K562 (cell line): Measurements from ENCODE around the gene MACF1. TPM values are rescaled to one million over a fixed set of nuclear protein-coding genes. Genes with fewer than 3 reads are reported as not detected.

Experiments used
- ATAC-seq: fragments of 200-7000 bp; cut with Tn5 transposase; 3 replicates; pipeline ENCODE4 v1.9.1; 2020; ENCODE audit warnings: moderate library complexity
- Bru-seq: library from RNA; stranded (reverse); fragments of 400-500 nt; gene quantifications from one replicate; lab custom pipeline; 2021; lab: Mats Ljungman, UMichigan
- BruChase-seq, 2 experiments: library from RNA; stranded (reverse); fragments of 400-500 nt; gene quantifications; one replicate each; lab custom pipeline; 2021; lab: Mats Ljungman, UMichigan
- BruUV-seq: library from RNA; stranded (reverse); fragments of 400-500 nt; replicated peaks from 2 replicates; lab custom pipeline; 2021; lab: Mats Ljungman, UMichigan
- CTCF ChIA-PET: fragments of 300-600 bp; formaldehyde crosslinking; extraction: SDS; loops from one replicate; lab custom pipeline; 2021; ENCODE audit warnings: low intra/inter-chr PET ratio; lab: Yijun Ruan, JAX
- POLR2A ChIA-PET: fragments of 300-600, 350-650 bp; sonication (Branson Sonifier 250); formaldehyde crosslinking; extraction: SDS; loops from one replicate; lab custom pipeline; 2021; ENCODE audit warnings: antibody characterized with exemption, inconsistent platforms; lab: Yijun Ruan, JAX
- DNase-seq, 4 experiments: peaks; one replicate each; pipeline versions ENCODE4 v3.0.0 to v3.0.0-alpha.2; 2011 to 2018; ENCODE audit warnings: low spot score in 3 of 4, mixed read lengths in 3 of 4; ENCODE audit errors: extremely low read depth in 1 of 4
- FAIRE-seq: peaks from 2 replicates; lab custom pipeline; 2011; peaks lifted over from hg19 to GRCh38; lab: Jason Lieb, UNC
- H2AFZ ChIP-seq: 2 replicates; pipeline ENCODE4 v1.6.0; 2011; ENCODE audit warnings: low read depth, low read length, control low read depth, inconsistent platforms
- H3K27ac ChIP-seq: fragments of 200-600 bp; 3 replicates; pipeline ENCODE4 v1.8.0; 2011; ENCODE audit warnings: low read depth, mild to moderate bottlenecking, control low read depth, inconsistent platforms, low read length, moderate library complexity, mixed read lengths; ENCODE audit errors: extremely low read depth
- H3K27me3 ChIP-seq, 2 experiments: fragments of 300-600 bp in 1 of 2; 2 replicates in 1 of 2; 3 replicates in 1 of 2; pipeline versions ENCODE4 v1.6.0 to v1.8.0; 2011; ENCODE audit warnings: inconsistent platforms in 2 of 2, low read length in 2 of 2, mild to moderate bottlenecking in 1 of 2, mixed read lengths in 1 of 2, moderate library complexity in 1 of 2; ENCODE audit not compliant: control insufficient read depth in 2 of 2, insufficient read depth in 2 of 2
- H3K36me3 ChIP-seq: fragments of 300-600 bp; 3 replicates; pipeline ENCODE4 v1.8.0; 2011; ENCODE audit warnings: mild to moderate bottlenecking, low read length, inconsistent platforms; ENCODE audit not compliant: control insufficient read depth, insufficient read depth
- H3K4me1 ChIP-seq, 2 experiments: fragments of 200-600 bp in 1 of 2; replicated peaks in 1 of 2; 2 replicates in 1 of 2; 3 replicates in 1 of 2; pipeline versions ENCODE4 v1.5.1 to v1.8.0; 2011; ENCODE audit warnings: inconsistent platforms in 2 of 2, low read length in 2 of 2, mild to moderate bottlenecking in 1 of 2, mixed read lengths in 1 of 2, moderate library complexity in 1 of 2; ENCODE audit not compliant: control insufficient read depth in 2 of 2, insufficient read depth in 2 of 2
- H3K4me2 ChIP-seq: 2 replicates; pipeline ENCODE4 v1.6.1; 2011; ENCODE audit warnings: low read length, control low read depth, inconsistent platforms, mixed read lengths; ENCODE audit not compliant: insufficient read depth
- H3K4me3 ChIP-seq: fragments of 200-600 bp; sonication (generic), shearing (Covaris generic); 2 replicates; pipeline ENCODE4 v1.5.1; 2016; ENCODE audit warnings: control low read depth, inconsistent platforms
- H3K79me2 ChIP-seq: fragments of 200-600 bp; 3 replicates; pipeline ENCODE4 v1.8.0; 2011; ENCODE audit warnings: low read length, inconsistent platforms; ENCODE audit not compliant: control insufficient read depth, insufficient read depth
- H3K9ac ChIP-seq, 2 experiments: 2 replicates each; pipeline versions ENCODE4 v1.6.0 to v1.6.1; 2011; ENCODE audit warnings: low read depth in 2 of 2, low read length in 2 of 2, control low read depth in 1 of 2, inconsistent platforms in 1 of 2, mild to moderate bottlenecking in 1 of 2, mixed read lengths in 1 of 2; ENCODE audit not compliant: insufficient read depth in 1 of 2
- H3K9me1 ChIP-seq: one replicate; pipeline ENCODE4 v1.6.0; 2011; ENCODE audit warnings: inconsistent platforms, mild to moderate bottlenecking, low read length, moderate library complexity; ENCODE audit not compliant: control insufficient read depth, insufficient read depth
- H3K9me3 ChIP-seq: replicated peaks from 2 replicates; pipeline ENCODE4 v1.5.1; 2011; ENCODE audit warnings: low read depth, low read length, inconsistent platforms; ENCODE audit not compliant: control insufficient read depth, insufficient read depth
- H4K20me1 ChIP-seq: replicated peaks from 2 replicates; pipeline ENCODE4 v1.6.1; 2011; ENCODE audit warnings: low read length, inconsistent platforms, mixed read lengths; ENCODE audit not compliant: control insufficient read depth, insufficient read depth
- CBX3 ChIP-seq, 2 experiments: IDR thresholded peaks; 1 replicate in 1 of 2; 2 replicates in 1 of 2; pipeline ENCODE4 v1.6.1; 2012; ENCODE audit warnings: inconsistent platforms in 2 of 2, low read length in 2 of 2, borderline replicate concordance in 1 of 2, control low read depth in 1 of 2
- CREM ChIP-seq: IDR thresholded peaks from 2 replicates; pipeline ENCODE4 v1.6.1; 2014; ENCODE audit warnings: antibody characterized with exemption, low read depth
- ILF3 ChIP-seq: fragments of 450-650 bp; IDR thresholded peaks from 2 replicates; pipeline ENCODE4 v1.6.1; 2018; ENCODE audit warnings: antibody characterized with exemption, mild to moderate bottlenecking, moderate library complexity, borderline replicate concordance
- MAFF ChIP-seq: IDR thresholded peaks from 2 replicates; pipeline ENCODE4 v1.6.1; 2012; ENCODE audit warnings: low read length, improper control_type of control experiment
- MTA3 ChIP-seq: fragments of 450-650 bp; formaldehyde crosslinking; IDR thresholded peaks from 2 replicates; pipeline ENCODE4 v1.6.1; 2017; ENCODE audit warnings: mild to moderate bottlenecking, borderline replicate concordance
- RB1 ChIP-seq: fragments of 450-650 bp; IDR thresholded peaks from 2 replicates; pipeline ENCODE4 v1.6.1; 2017; ENCODE audit warnings: low read depth, mild to moderate bottlenecking
- SMARCB1 ChIP-seq: IDR thresholded peaks from 2 replicates; pipeline ENCODE4 v1.6.1; 2011; ENCODE audit warnings: improper control_type of control experiment, low read depth; ENCODE audit not compliant: insufficient read length
- TAF1 ChIP-seq: IDR thresholded peaks from 2 replicates; pipeline ENCODE4 v1.6.1; 2011; ENCODE audit warnings: mild to moderate bottlenecking, low read length, moderate library complexity; ENCODE audit not compliant: insufficient read depth, control insufficient read depth, severe bottlenecking; ENCODE audit errors: extremely low read depth
- TRIM24 ChIP-seq, 2 experiments: fragments of 450-650 bp; IDR thresholded peaks; 2 replicates each; pipeline ENCODE4 v1.6.1; 2016
- WGBS: fragments of 100-300 bp; shearing (Covaris generic); methylation state at CpG from one replicate; pipeline ENCODE4 v1.1.6; 2016; ENCODE audit warnings: low coverage, mixed read lengths; ENCODE audit not compliant: insufficient coverage; ENCODE audit errors: missing lambda C conversion rate; 5-methylcytosine and 5-hydroxymethylcytosine counted together
- in situ Hi-C: fragments of 300-500 bp; cut with MboI; formaldehyde crosslinking; loops from 4 replicates; pipeline ENCODE4 v1.15.0; 2018; ENCODE audit warnings: inconsistent platforms, mixed read lengths
- intact Hi-C: fragments of 100-400 bp; cut with micrococcal nuclease; formaldehyde crosslinking; loops from 2 replicates; pipeline ENCODE4 v1.14.2; 2022
- long read RNA-seq, 3 experiments: library from polyadenylated mRNA in 2 of 3; library from RNA in 1 of 3; unstranded in 2 of 3; stranded (forward) in 1 of 3; transcript quantifications; one replicate each; pipeline ENCODE4 v2.0.0, GENCODE V29; 2019 to 2022
- polyA minus RNA-seq, 3 experiments: library from RNA; depleted of rRNA, polyadenylated mRNA; stranded (reverse); fragments of >200 nt; gene quantifications; 2 replicates each; pipeline ENCODE4 v1.2.3, GENCODE V29; 2011
- polyA plus RNA-seq, 8 experiments: library from polyadenylated mRNA; depleted of rRNA in 4 of 8; stranded (reverse) in 5 of 8; unstranded in 3 of 8; fragments of >200 nt; fragmentation: Nextera tagmentation in 2 of 8; fragmentation: Illumina TruSeq in 1 of 8; extraction: Ambion mirVana in 2 of 8; extraction: Trizol in 1 of 8; gene quantifications; 2 replicates each; pipeline versions ENCODE4 v1.2.1 to v1.2.3, GENCODE V29; 2011 to 2014; ENCODE audit warnings: inconsistent platforms in 1 of 8, missing spikeins in 1 of 8
- total RNA-seq, 7 experiments: library from RNA; depleted of rRNA in 6 of 7; stranded (reverse); fragments of >200 nt in 6 of 7; fragmentation: Illumina TruSeq in 2 of 7; extraction: Trizol in 2 of 7; gene quantifications; 2 replicates each; pipeline versions ENCODE4 v1.2.1 to v1.2.3, GENCODE V29; 2011 to 2021; ENCODE audit warnings: low replicate concordance in 1 of 7

Gene MACF1, protein sequence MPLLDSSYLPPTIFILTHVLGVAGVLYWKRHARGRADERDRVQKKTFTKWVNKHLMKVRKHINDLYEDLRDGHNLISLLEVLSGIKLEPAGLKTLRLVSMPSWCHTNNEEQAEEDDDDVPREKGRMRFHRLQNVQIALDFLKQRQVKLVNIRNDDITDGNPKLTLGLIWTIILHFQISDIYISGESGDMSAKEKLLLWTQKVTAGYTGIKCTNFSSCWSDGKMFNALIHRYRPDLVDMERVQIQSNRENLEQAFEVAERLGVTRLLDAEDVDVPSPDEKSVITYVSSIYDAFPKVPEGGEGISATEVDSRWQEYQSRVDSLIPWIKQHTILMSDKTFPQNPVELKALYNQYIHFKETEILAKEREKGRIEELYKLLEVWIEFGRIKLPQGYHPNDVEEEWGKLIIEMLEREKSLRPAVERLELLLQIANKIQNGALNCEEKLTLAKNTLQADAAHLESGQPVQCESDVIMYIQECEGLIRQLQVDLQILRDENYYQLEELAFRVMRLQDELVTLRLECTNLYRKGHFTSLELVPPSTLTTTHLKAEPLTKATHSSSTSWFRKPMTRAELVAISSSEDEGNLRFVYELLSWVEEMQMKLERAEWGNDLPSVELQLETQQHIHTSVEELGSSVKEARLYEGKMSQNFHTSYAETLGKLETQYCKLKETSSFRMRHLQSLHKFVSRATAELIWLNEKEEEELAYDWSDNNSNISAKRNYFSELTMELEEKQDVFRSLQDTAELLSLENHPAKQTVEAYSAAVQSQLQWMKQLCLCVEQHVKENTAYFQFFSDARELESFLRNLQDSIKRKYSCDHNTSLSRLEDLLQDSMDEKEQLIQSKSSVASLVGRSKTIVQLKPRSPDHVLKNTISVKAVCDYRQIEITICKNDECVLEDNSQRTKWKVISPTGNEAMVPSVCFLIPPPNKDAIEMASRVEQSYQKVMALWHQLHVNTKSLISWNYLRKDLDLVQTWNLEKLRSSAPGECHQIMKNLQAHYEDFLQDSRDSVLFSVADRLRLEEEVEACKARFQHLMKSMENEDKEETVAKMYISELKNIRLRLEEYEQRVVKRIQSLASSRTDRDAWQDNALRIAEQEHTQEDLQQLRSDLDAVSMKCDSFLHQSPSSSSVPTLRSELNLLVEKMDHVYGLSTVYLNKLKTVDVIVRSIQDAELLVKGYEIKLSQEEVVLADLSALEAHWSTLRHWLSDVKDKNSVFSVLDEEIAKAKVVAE (N-terminal part only)
- total RNA-seq (2011; cell fraction: chromatin; rRNA removed; ENCODE audit: low replicate concordance), result 567 and 1,155 TPM in 2 replicates
- total RNA-seq (2011; cell fraction: nucleolus; rRNA removed), result 256 and 329 TPM in 2 replicates
- total RNA-seq (2011; cell fraction: nucleoplasm; rRNA removed), result 400 and 459 TPM in 2 replicates
- total RNA-seq (2014; rRNA removed) (147 and 152 TPM in 2 replicates), total RNA-seq (2014; rRNA removed; fragmentation: Illumina TruSeq; extraction: Trizol) (149 and 159 TPM in 2 replicates), total RNA-seq (2015; rRNA removed; fragmentation: Illumina TruSeq; extraction: Trizol) (223 and 232 TPM in 2 replicates), total RNA-seq (2021) (175 and 200 TPM in 2 replicates), polyA plus RNA-seq (2011; rRNA removed) (71.6 and 72.1 TPM in 2 replicates), polyA plus RNA-seq (2014; fragmentation: Illumina TruSeq; extraction: Trizol) (99.7 and 112 TPM in 2 replicates), polyA plus RNA-seq (2014; fragmentation: Nextera tagmentation; extraction: Ambion mirVana) (10 to 100 TPM; 13.2 to 21.2 TPM), polyA plus RNA-seq (2014; rRNA removed) (86.1 and 96.3 TPM in 2 replicates), polyA minus RNA-seq (2011; rRNA and poly(A)+ RNA removed) (480 TPM in 2 replicates), Bru-seq, nascent RNA (percentile 84 among the genes with signal in this experiment), BruChase-seq, experiment 1, labeled RNA remaining after a 2-hour chase (percentile 80 among the genes with signal in this experiment), BruChase-seq, experiment 2, labeled RNA remaining after a 6-hour chase (percentile 82 among the genes with signal in this experiment)
- polyA plus RNA-seq (2011; cell fraction: cytosol; rRNA removed), result 35.7 and 47.7 TPM in 2 replicates
- polyA plus RNA-seq (2011; cell fraction: nucleus; rRNA removed), result 255 and 292 TPM in 2 replicates
- 97.8 and 152 TPM in 2 replicates for polyA plus RNA-seq (2012)
- 137 and 164 TPM in 2 replicates for polyA minus RNA-seq (2011; cell fraction: cytosol; rRNA and poly(A)+ RNA removed)
- 348 and 753 TPM in 2 replicates for polyA minus RNA-seq (2011; cell fraction: nucleus; rRNA and poly(A)+ RNA removed)
- long read RNA-seq, experiment 1, partial matches to known transcripts, result 36 of 58 reads
- long read RNA-seq, experiment 1, other reads (novel, unspliced or antisense), result 22 of 58 reads
- long read RNA-seq, experiment 2, full-length matches to known transcripts, result 1 of 45 reads
- long read RNA-seq, experiment 2, partial matches to known transcripts, result 16 of 45 reads
- long read RNA-seq, experiment 2, other reads (novel, unspliced or antisense), result 28 of 45 reads
- long read RNA-seq, experiment 3, full-length matches to known transcripts, result 1 of 7 reads
- long read RNA-seq, experiment 3, partial matches to known transcripts, result 3 of 7 reads
- long read RNA-seq, experiment 3, other reads (novel, unspliced or antisense), result 3 of 7 reads

DNA sequence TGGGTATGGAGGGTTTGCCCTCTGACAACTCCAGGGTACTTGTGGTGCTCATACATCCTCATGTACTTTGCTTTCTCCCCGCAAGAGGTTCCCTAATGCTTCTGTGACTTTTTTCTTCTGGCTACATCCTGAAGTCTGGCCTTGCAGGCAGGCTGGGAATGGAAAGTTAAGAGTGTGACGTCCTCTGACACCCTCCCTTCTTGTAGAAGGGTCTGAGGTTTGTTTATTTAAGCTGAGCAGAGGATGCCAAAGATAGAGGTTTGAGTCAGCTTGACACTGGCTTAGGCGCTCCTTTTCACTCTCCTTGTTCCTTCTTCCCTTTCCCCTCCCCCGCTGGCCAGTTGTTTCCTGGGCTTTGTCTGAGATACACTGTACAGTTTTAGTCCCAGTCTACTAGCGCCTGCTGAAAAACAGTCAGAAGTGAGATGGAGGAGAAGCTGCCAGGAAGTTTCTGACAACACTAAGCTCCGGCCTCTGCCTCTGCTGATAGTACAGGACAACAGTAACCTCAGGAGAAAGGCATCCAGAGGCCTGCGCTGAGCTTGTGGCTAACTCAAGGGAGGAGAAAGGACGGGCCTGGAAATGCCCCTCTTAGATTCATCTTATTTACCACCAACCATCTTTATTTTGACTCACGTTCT, at the start of gene MACF1:
Gene MACF1 (plus strand): TSS at position 255 of the 641 bp plus-strand sequence. CDS start 328 bp downstream, at position 583.
- CTCF ChIA-PET, result interaction anchor here (1.0 to 1.1 kb wide), 2 partner anchors 54 to 56 kb away, joined by 3 to 5 read pairs; no protein-coding TSS in a partner anchor
- Histone ChIP-seq H4K20me1 (no peaks in the 10 kb centered on the region), H2AFZ (peak within 1 kb of the TSS; percentile 46), H3K27ac (peak within 1 kb of the TSS; percentile 81), H3K79me2 (peaks cover 59% of the 10 kb centered on the region), H3K4me1 (peaks cover 17 to 28% of the 10 kb centered on the region in 2 experiments), H3K9me1 (no peaks in the 10 kb centered on the region), H3K27me3 (no peaks in the 10 kb centered on the region), H3K4me3 (peak within 1 kb of the TSS; percentile 39), H3K36me3 (no peaks in the 10 kb centered on the region; the same call in 2 of the 3 replicates), H3K9ac (peak within 1 kb of the TSS; percentile 56 to 86; a peak in 3 of 4 replicates), H3K9me3 (no peaks in the 10 kb centered on the region), H3K4me2 (peak within 1 kb of the TSS; percentile 82)
- under 1% methylated on average over 9 of the region's 9 CpGs for WGBS
- no TSS peak for BruUV-seq
- peak; percentile 57 to 89 (median 68) for DNase-seq
- peak; percentile 90 for FAIRE-seq
- intact Hi-C loops, result loop anchor here (1.0 kb wide), 2 partner anchors 12 to 54 kb away; no protein-coding TSS in a partner anchor
- ATAC-seq, result peak; percentile 79
- POLR2A ChIA-PET, result interaction anchor here (0.6 to 6.0 kb wide), 11 partner anchors 11 to 1637 kb away, joined by 3 to 61 read pairs (median 4); no protein-coding TSS in a partner anchor
- in situ Hi-C loops, result no loop called here
- TF ChIP-seq TAF1 (peak; percentile 84), RB1 (0 out of 2 replicates have a peak, but pooled peaks have one; percentile 9), TRIM24 (IDR thresholded peaks at IDR 0.05) (0 out of 4 replicates have a peak, but pooled peaks of 1 of the 2 experiments have one; percentile 38), ILF3 (no peak), CREM (peak; percentile 83), MTA3 (0 out of 2 replicates have a peak, but pooled peaks have one; percentile 62), CBX3 (IDR thresholded peaks at IDR 0.05; ENCODE audit: borderline replicate concordance in 1 of 2, low read length in 2 of 2) (peak in 1 of 2 experiments; percentile 10; a peak in 1 of 3 replicates), MAFF (no peak), SMARCB1 (no peak)
